HT-29 (cell line): ENCODE data around the gene PGF. TPM values are rescaled to one million over a fixed set of nuclear protein-coding genes. Genes with fewer than 3 reads are reported as not detected.

Experiments
- DNase-seq: peaks from one replicate; pipeline ENCODE4 v3.0.0-alpha.2; 2015; ENCODE audit warnings: low spot score
- total RNA-seq: library from RNA; depleted of rRNA; stranded (reverse); fragments of >200 nt; shearing (Covaris generic); gene quantifications from 2 replicates; pipeline ENCODE4 v1.2.3, GENCODE V29; 2014; rRNA removed

PGF gene
- total RNA-seq, 1 experiment from 2014 or later = 1.8 TPM

DNA sequence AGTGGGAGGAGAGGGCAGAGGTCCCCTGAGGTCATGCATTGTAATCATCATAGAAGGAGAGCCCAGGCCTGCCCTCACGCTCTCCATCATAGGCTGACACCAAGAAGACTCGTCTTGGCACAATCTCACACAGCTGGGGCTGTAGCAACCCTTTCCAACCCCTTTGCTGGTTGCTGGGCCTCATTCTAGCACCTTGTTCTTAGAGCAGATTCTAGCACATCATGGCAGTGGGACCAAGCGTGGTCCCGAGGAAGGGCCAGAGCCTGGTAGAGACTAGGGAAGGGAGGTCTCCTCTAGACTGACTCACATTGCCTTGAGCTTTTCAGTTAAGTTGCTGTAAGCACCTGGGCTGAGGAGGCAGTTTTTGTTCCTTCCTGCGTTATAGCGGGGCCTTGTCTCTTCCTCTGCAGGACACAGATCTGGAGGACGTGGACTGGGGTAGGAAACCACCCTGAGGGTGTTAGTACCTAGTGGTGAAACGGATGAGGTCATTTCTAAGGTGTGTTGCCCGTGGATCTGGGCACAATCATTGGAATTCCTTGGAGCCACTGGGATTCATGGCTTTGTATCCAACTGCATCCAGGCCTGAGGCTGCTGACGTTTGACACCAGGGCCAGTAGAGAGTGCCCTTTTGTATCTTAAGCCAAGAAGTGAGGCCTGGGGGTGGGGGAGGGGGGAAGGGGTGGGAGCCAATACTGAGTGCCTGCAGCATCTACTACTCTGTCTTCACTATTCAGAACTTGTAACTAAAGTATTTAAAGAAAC, 52.3 kb downstream of the PGF start:
- no peak for DNase-seq

DNA sequence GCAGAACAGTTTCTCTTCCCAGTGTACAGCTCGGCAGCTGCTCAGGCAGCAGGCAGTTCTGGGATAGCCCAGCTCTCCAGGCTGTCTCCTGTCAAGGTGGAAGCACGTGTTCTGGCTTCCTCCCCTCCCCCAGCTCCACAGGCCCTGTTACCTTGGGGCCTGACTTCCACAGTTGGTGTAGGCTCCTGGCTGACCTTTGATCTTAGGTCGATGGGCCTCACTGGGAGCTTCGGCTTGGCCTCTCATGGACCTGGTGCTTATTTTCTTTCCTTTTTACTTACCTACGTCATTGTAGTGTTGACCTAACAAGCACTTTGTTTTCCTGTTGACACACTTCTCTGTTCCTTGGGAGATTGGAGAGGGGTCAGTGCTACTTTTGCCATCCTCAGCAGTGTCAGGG, 56.7 kb downstream of the PGF start:
- DNase-seq = no peak

DNA sequence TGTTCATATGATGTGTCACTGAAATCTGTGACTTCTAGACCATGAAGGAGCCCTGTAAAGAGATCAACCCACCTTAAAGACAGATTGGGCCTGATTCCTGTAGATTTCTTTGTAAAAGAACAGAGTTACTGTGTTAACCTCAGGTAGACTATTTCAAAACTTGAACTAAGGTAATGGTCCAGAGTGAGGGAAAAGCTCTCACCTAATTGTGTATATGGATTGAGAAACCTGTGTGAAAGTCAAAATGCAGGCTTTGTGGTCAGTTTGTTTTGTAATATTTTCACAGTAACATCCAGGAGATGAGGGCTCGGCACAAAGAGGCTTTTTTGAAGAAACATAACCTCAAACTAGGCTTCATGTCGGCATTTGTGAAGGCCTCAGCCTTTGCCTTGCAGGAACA, 57.3 kb downstream of the PGF start:
- no peak for DNase-seq

DNA sequence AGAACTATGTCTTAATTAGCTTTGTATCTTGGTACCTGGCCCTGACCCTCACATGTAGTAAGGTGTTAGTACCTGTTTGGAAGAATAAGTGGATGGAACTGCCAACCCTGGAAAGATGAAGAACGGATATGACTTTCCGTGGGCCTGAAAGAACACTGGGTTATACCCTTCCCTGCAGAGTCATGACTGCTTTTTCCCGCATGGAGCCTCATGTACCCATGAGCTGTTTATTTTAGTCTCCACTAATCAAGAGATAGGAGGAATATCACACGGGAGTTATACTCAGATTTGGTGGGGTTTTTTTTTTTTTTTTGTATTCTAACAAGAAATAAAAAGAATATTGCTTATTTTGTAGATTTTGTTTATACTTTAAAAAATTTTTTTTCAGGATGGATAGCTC, 57.8 kb downstream of the PGF start:
- DNase-seq = no peak

DNA sequence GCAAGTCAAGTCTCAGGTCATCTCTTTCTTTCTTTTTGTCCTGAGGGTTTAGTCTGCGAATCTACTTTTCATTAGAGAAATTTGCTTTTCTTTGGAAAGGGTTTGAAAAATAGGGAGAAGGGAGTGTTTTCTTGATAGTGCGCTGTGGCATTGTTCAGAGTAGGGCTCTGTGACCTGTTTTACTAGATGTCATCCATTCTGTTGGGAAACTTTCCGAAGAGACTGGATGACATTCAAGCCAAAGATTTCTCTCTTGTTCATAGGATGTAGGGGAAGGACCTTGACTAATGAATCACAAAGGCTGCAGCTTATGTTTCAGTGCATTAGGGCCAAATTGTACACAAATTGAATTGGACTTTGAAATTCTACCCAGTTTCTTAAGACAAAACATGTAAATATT, 59.0 kb downstream of the PGF start:
- DNase-seq = no peak

DNA sequence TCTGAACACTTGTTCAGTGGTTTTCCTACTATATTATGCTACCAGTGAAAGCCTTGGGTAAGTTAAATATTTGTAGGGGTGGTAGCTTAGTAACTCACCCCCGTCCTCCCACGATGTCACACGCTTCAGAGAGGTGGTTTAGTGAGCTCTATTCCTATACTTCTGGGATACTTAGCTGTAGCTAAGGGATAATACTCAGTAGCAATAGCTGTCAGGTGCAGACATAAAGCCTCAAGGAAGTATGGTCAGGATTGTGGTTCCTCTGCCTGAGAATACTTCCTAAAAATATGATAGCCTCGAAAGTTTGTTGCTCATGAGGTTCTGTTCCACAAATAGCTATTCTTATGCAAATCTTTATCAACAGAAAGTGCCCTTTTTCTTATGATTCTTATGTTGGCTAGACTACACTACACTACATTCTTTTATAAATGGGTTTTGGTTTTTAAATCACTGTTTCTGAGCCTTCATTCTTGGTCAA, 61.7 kb downstream of the PGF start:
- DNase-seq = no peak

DNA sequence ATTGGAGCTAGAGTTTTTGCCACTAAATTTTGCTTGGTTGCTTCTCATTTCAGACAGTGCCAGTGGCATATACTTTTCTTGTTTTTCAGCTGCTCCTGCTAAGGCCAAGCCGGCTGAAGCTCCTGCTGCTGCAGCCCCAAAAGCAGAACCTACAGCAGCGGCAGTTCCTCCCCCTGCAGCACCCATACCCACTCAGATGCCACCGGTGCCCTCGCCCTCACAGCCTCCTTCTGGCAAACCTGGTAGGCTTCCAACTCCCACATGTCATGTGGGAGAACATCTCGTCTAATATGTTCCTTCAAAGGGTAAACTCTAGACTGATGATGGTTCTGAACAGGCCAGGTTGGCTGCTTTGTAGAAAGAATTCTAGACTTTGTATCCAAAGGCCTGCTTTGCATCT, 62.7 kb downstream of the PGF start:
- no peak for DNase-seq

DNA sequence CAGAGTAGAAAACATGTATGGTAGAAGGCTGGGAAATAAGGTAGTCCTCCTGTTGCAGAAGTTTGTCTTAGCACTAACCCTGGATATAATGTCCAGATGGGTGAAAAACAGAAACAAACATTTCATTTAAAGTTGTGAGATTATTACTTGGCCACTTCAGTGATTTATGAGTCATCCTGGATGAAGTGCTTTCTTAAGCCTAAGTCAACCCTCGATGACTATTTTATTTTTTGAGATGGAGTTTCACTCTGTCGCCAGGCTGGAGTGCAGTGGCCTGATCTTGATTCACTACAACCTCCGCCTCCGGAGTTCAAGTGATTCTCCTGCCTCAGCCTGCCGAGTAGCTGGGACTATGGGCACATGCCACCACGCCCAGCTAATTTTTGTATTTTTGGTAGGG, 63.5 kb downstream of the PGF start:
- no peak for DNase-seq

Other genes starting within 250 kb of the PGF start
- 12.0 and 18.5 TPM in 2 replicates for gene AREL1, start 242.5 kb downstream of the PGF start, total RNA-seq
- gene FCF1, start 242.5 kb downstream of the PGF start, total RNA-seq = 7.4 and 11.2 TPM in 2 replicates
- gene YLPM1, start 192.3 kb downstream of the PGF start, total RNA-seq = 6.8 and 9.1 TPM in 2 replicates
- not detected in 2 replicates for gene PROX2, start 79.5 kb downstream of the PGF start, total RNA-seq
- gene DLST, start 73.7 kb downstream of the PGF start, total RNA-seq = 31.9 and 35.2 TPM in 2 replicates
- gene RPS6KL1, start 32.3 kb downstream of the PGF start, total RNA-seq = 9.4 and 17.4 TPM in 2 replicates
- 57.0 and 70.2 TPM in 2 replicates for gene EIF2B2, start 47.3 kb upstream of the PGF start, total RNA-seq
- 3.5 and 6.7 TPM in 2 replicates for gene MLH3, start 95.9 kb upstream of the PGF start, total RNA-seq
- 26.1 and 26.8 TPM in 2 replicates for gene ACYP1, start 108.4 kb upstream of the PGF start, total RNA-seq
- 1.6 and 4.1 TPM in 2 replicates for gene ZC2HC1C, start 114.0 kb upstream of the PGF start, total RNA-seq
- 24.7 and 45.7 TPM in 2 replicates for gene NEK9, start 171.5 kb upstream of the PGF start, total RNA-seq
- gene TMED10, start 221.0 kb upstream of the PGF start, total RNA-seq = 136 and 148 TPM in 2 replicates